ENCODE data around the gene DTNA. TPM values are rescaled to one million over a fixed set of nuclear protein-coding genes. Genes with fewer than 3 reads are reported as not detected.
A peak's percentile ranks its signal among the peaks of the same experiment; 100 is the strongest.

DTNA gene
- total RNA-seq, 1 donor from 2014 or later = 18.4 TPM

- no peak for TF ChIP-seq POLR2A (IDR thresholded peaks at IDR 0.05)
- no peak for TF ChIP-seq POLR2AphosphoS5 (IDR thresholded peaks at IDR 0.05; ENCODE audit: insufficient read depth in 1 of 2, low read depth in 1 of 2)
- no peak for TF ChIP-seq CTCF (IDR thresholded peaks at IDR 0.05)
- intact Hi-C loops (cut with DNase I) = no loop called here
- no peak overlapping the region for H3K4me3 ChIP-seq
- no peak overlapping the region for H3K27ac ChIP-seq
- peaks cover 6% of the 10 kb centered on the region for H3K4me1 ChIP-seq
- no peaks in the 10 kb centered on the region for H3K36me3 ChIP-seq
- H3K9me3 ChIP-seq = no peaks in the 10 kb centered on the region
- DNase-seq (ENCODE audit: extremely low spot score in 2 of 2) = no peak
- H3K27me3 ChIP-seq = no peaks in the 10 kb centered on the region
Measured at GRCh38 chr18:34864836-34865497, 154.9 kb downstream of the DTNA start.

GRCh38 chr18:34866310-34866709 is 156.2 kb downstream of the DTNA start:
- Histone ChIP-seq H3K4me3 (no peak overlapping the region), H3K27ac (no peak overlapping the region), H3K36me3 (no peaks in the 10 kb centered on the region), H3K27me3 (no peaks in the 10 kb centered on the region), H3K4me1 (peaks cover 6% of the 10 kb centered on the region), H3K9me3 (no peaks in the 10 kb centered on the region)
- no peak for DNase-seq (ENCODE audit: extremely low spot score in 2 of 2)
- TF ChIP-seq CTCF (IDR thresholded peaks at IDR 0.05) = no peak
- TF ChIP-seq POLR2AphosphoS5 (IDR thresholded peaks at IDR 0.05; ENCODE audit: insufficient read depth in 1 of 2, low read depth in 1 of 2) = no peak
- no peak for TF ChIP-seq POLR2A (IDR thresholded peaks at IDR 0.05)
- intact Hi-C loops (cut with DNase I) = no loop called here

GRCh38 chr18:34866739-34867138 is 156.6 kb downstream of the DTNA start:
- no peak overlapping the region for H3K27ac ChIP-seq
- intact Hi-C loops (cut with DNase I) = no loop called here
- DNase-seq (ENCODE audit: extremely low spot score in 2 of 2) = no peak
- no peaks in the 10 kb centered on the region for H3K9me3 ChIP-seq
- TF ChIP-seq POLR2A (IDR thresholded peaks at IDR 0.05) (no peak), CTCF (IDR thresholded peaks at IDR 0.05) (peak in 2 of 3 experiments; percentile 13 to 23)
- H3K4me3 ChIP-seq = no peak overlapping the region
- H3K27me3 ChIP-seq = no peaks in the 10 kb centered on the region
- peaks cover 6% of the 10 kb centered on the region for H3K4me1 ChIP-seq
- no peaks in the 10 kb centered on the region for H3K36me3 ChIP-seq

- peaks cover 6% of the 10 kb centered on the region for H3K4me1 ChIP-seq
- H3K36me3 ChIP-seq = no peaks in the 10 kb centered on the region
- TF ChIP-seq CTCF (IDR thresholded peaks at IDR 0.05) (no peak), POLR2A (IDR thresholded peaks at IDR 0.05) (no peak)
- intact Hi-C loops (cut with DNase I) = no loop called here
- H3K27me3 ChIP-seq = no peaks in the 10 kb centered on the region
- H3K27ac ChIP-seq = peak overlapping the region; percentile 8
- H3K4me3 ChIP-seq = no peak overlapping the region
- no peaks in the 10 kb centered on the region for H3K9me3 ChIP-seq
- no peak for DNase-seq (ENCODE audit: extremely low spot score in 2 of 2)
Measured at GRCh38 chr18:34867520-34867919, 157.4 kb downstream of the DTNA start.

GRCh38 chr18:34870555-34871310 is 160.6 kb downstream of the DTNA start:
- Histone ChIP-seq H3K9me3 (no peaks in the 10 kb centered on the region), H3K27me3 (no peaks in the 10 kb centered on the region), H3K27ac (no peak overlapping the region), H3K4me3 (no peak overlapping the region), H3K36me3 (no peaks in the 10 kb centered on the region), H3K4me1 (peaks cover 6% of the 10 kb centered on the region)
- no peak for TF ChIP-seq POLR2AphosphoS5 (IDR thresholded peaks at IDR 0.05; ENCODE audit: insufficient read depth in 1 of 2, low read depth in 1 of 2)
- no peak for TF ChIP-seq POLR2A (IDR thresholded peaks at IDR 0.05)
- no peak for TF ChIP-seq CTCF (IDR thresholded peaks at IDR 0.05)
- no peak for DNase-seq (ENCODE audit: extremely low spot score in 2 of 2)
- intact Hi-C loops (cut with DNase I) = no loop called here

Data from vagina (tissue), 2 donors.